Esophagus squamous epithelium (tissue), 5 donors: ENCODE results near the gene LYL1. TPM values are rescaled to one million over a fixed set of nuclear protein-coding genes. Genes with fewer than 3 reads are reported as not detected.

Experiments
- DNase-seq: peaks from one replicate; lab custom pipeline; 2025; lab: John Stamatoyannopoulos, UW
- H3K27ac ChIP-seq, 4 donors: fragments of 200-600 bp; sonication (generic); one replicate each; pipeline ENCODE4 v1.5.1; 2016 to 2019; ENCODE audit warnings: mild to moderate bottlenecking in 1 of 4
- H3K27me3 ChIP-seq, 4 donors: fragments of 200-600 bp; sonication (generic); 1 replicate in 3 of 4; 2 replicates in 1 of 4; pipeline versions ENCODE4 v1.5.1 to v1.6.0; 2017 to 2021; ENCODE audit warnings: antibody characterized with exemption in 1 of 4
- H3K36me3 ChIP-seq, 3 donors: fragments of 200-600 bp; sonication (generic); one replicate each; pipeline ENCODE4 v1.5.1; 2016 to 2019
- H3K4me1 ChIP-seq, 3 donors: fragments of 200-600 bp; sonication (generic); one replicate each; pipeline ENCODE4 v1.5.1; 2017 to 2019
- H3K4me3 ChIP-seq, 4 donors: fragments of 200-600 bp; sonication (generic); 1 replicate in 3 of 4; 2 replicates in 1 of 4; pipeline ENCODE4 v1.5.1; 2016 to 2019; ENCODE audit warnings: mild to moderate bottlenecking in 2 of 4, moderate library complexity in 1 of 4
- H3K9me3 ChIP-seq, 3 donors: fragments of 200-600 bp; sonication (generic); one replicate each; pipeline ENCODE4 v1.5.1; 2016 to 2019
- CTCF ChIP-seq, 6 experiments: fragments of 450-650 bp in 4 of 6; fragments of 200-600 bp in 2 of 6; sonication (generic) in 2 of 6; IDR thresholded peaks; one replicate each; pipeline ENCODE4 v1.5.1; 2016 to 2019; ENCODE audit warnings: antibody characterized with exemption in 6 of 6, mild to moderate bottlenecking in 4 of 6, moderate library complexity in 4 of 6
- POLR2A ChIP-seq, 4 donors: fragments of 450-650 bp; IDR thresholded peaks; one replicate each; pipeline ENCODE4 v1.6.1; 2017; ENCODE audit warnings: antibody characterized with exemption in 4 of 4, mild to moderate bottlenecking in 4 of 4, moderate library complexity in 3 of 4
- WGBS, 2 donors: methylation state at CpG; one replicate each; pipeline ENCODE4 v1.1.5; 2018; 5-methylcytosine and 5-hydroxymethylcytosine counted together
- intact Hi-C: fragments of 100-400 bp; cut with DNase I; formaldehyde crosslinking; loops from one replicate; pipeline ENCODE4 v1.15.0; 2022
- total RNA-seq, 4 donors: library from RNA; depleted of rRNA; stranded (reverse); fragments of >200 nt; gene quantifications; one replicate each; pipeline ENCODE4 v1.1.0, GENCODE V29; 2016
- donor health status: DM: yes; HTN: yes; CAD: no.

LYL1 gene
- total RNA-seq, 4 donors from 2014 or later, result 2.1 to 13.0 (median 3.9) TPM

DNA sequence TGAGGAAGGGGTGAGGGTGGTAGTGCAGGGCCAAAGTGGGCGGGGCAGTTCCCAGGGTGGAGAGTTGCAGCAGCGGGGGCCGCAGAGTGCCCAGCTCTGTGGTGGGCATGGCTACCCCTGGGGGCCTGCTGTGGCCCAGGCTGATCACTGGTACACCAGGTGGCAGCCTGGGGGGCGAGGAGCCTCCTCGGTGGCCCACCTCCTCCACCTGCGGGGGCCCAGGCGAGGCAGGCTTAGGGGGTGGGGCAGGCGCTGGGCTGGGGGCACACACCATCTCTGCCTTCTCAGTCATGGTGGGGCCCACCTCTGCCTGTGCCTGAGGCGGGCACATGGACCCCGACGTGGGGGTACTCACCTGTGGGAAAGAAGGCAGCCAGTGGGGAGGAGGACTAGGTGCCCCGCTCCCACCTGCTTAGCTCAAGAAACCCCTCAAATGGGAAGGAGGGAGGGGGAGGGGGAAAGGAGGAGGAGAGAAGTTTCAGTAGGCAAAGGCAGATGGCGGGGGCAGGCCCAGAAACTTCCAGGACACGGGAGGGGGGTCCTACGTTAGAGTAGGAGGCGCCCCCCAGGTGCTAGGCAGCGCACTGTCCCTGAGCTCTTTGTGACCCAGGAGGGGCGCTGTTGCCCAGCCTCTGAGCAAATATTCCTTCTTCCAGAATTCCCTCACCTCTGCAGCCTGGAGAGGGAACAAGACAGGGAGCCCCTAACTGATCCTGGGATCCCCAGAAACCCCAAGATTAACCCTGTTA, 1.6 kb downstream of the LYL1 start:
- no peak for DNase-seq
- TF ChIP-seq CTCF (IDR thresholded peaks at IDR 0.05) (peak in 5 of 6 experiments; percentile 15 to 42 (median 21)), POLR2A (IDR thresholded peaks at IDR 0.05) (no peak)
- Histone ChIP-seq H3K27me3 (peaks cover 0 to 9% (median 0%) of the 10 kb centered on the region in 4 donors), H3K27ac (peak overlapping the region; percentile 18 to 94 (median 92)), H3K4me3 (peak overlapping the region in 3 of 4 donors; percentile 48 to 65 (median 52)), H3K9me3 (no peaks in the 10 kb centered on the region), H3K4me1 (peaks cover 38 to 91% (median 48%) of the 10 kb centered on the region in 3 donors), H3K36me3 (peaks cover 0 to 19% (median 0%) of the 10 kb centered on the region in 3 donors)
- WGBS, 2 donors, result 68% methylated on average over 6 of the region's 18 CpGs; no CpG with 5 or more reads in 1 of the 2 donors
- intact Hi-C loops, result no loop called here

DNA sequence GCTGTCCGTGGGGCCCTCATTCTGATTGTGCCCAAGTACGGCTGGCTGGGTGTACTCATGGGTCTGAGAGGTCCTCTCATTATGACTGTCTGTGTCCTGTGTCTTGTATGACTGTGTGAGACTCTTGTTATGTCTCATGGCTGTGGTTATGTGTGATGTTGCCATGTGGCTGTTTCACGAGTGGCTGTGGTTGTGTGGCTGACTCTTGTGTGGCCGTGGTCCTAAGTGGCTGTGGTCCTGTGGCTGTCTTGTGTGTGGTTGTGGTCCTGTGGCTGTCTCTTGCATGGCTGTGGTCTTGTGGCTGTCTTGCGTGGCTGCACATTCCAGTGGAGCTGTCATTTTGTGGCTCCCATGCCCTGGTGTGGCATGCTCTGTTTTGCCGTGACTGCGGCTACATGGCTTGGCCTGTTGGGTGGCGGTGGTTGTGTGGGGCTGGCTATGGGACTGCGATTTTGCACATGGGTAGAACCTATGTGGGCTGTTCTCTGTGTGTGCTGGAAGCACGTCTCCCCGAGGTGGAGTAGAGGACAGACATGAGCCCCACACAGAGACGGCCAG, 2.5 kb downstream of the LYL1 start:
- H3K27me3 ChIP-seq, result peaks cover 0 to 9% (median 0%) of the 10 kb centered on the region in 4 donors
- WGBS, 2 donors, result 49% methylated on average over 3 to 5 of the region's 12 CpGs
- peak overlapping the region; percentile 75 to 94 (median 92) for H3K27ac ChIP-seq
- H3K4me3 ChIP-seq, result peak overlapping the region in 3 of 4 donors; percentile 44 to 62 (median 52)
- intact Hi-C loops, result no loop called here
- H3K9me3 ChIP-seq, result no peaks in the 10 kb centered on the region
- peaks cover 0 to 19% (median 0%) of the 10 kb centered on the region in 3 donors for H3K36me3 ChIP-seq
- DNase-seq, result no peak
- TF ChIP-seq CTCF (IDR thresholded peaks at IDR 0.05), result no peak
- TF ChIP-seq POLR2A (IDR thresholded peaks at IDR 0.05), result no peak
- H3K4me1 ChIP-seq, result peaks cover 40 to 100% (median 57%) of the 10 kb centered on the region in 3 donors

DNA sequence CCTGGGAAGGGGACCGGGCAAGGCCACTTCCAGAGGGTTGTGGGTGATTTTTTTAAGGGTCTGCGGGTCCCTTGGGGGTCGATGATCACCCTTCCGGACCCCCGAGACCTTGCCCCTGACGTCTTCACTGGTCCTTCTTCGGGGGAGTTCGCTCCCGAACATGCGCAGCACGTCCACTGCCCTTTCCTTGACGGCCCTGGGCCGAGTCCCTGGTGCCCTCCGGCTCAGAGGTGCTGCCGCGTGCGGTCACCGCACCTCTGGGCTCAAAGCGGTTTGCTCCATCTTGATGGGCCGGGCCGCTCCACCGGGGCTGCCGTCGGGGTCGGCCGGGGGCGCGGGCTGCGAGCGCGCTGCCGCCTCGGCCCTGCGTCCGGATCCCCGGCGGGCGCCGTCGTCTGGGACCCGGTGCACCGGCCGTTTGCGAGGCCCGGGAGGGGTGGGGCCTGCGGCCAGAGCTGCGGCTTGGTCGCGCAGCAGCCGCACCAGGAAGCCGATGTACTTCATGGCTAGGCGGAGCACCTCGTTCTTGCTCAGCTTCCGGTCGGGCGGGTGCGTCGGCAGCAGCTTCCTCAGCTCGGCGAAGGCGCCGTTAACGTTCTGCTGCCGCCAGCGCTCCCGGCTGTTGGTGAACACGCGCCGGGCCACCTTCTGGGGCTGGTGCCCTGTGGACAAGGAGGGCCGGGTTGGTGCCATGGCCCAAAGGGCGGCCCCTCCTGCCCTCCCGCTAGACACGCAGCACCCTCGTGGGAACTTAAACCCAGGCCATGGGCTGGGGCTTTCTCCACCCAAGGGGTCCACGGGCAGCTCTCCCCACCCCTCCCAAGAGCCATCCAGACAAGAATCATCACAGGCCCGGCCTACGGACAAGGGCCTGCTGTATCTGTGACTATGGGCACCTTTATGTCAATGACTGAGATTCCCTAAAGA, 3.3 kb downstream of the LYL1 start:
- 30 to 35% methylated on average over 4 to 10 of the region's 77 CpGs for WGBS, 2 donors
- Histone ChIP-seq H3K36me3 (peaks cover 0 to 22% (median 0%) of the 10 kb centered on the region in 3 donors), H3K9me3 (no peaks in the 10 kb centered on the region), H3K27me3 (peaks cover 0 to 9% (median 0%) of the 10 kb centered on the region in 4 donors), H3K4me1 (peaks cover 46 to 100% (median 62%) of the 10 kb centered on the region in 3 donors), H3K27ac (peak overlapping the region; percentile 75 to 94 (median 92)), H3K4me3 (peak overlapping the region; percentile 37 to 62 (median 48))
- intact Hi-C loops, result no loop called here
- TF ChIP-seq CTCF (IDR thresholded peaks at IDR 0.05) (no peak), POLR2A (IDR thresholded peaks at IDR 0.05) (peak in 2 of 4 donors; percentile 58 to 67)
- no peak for DNase-seq

DNA sequence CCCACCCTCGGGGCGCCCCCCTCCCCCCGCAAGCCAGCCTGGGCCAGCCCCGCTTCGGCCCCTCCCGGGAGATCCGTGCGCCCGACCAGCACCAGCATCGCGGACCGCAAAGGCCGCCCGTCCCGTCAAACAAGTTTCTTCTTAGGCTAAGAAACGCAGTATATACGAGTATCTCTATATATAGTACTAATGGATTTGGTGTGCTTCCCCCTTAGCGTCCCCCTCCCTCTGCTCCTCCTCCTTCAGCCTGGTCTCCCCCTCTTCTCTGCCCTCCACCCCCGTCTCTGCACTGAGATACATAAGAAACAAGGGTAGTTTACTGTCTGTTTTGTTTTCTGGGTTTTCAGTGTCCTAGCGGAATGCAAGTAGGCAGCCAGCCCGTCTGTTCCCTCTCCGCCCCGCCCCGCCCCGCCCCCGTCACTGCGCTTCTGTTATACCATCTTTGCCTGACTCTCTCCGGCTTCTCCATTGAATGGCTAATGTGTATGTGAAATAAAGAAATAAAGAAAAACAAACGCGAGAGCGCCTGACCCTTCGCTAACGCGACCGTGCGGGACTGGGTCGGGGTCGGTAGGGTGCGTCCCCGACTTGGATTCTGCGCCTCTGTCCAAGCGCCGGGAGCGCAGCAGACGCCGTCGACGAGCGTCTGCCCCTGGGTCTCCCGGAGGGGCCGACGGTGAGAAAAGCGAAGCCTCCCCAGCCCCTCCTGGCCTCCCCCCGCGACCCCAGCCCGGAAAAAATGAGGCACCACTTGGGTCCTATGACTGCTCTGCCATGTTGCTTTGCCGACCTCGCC, 4.2 kb downstream of the LYL1 start:
- H3K36me3 ChIP-seq, result peaks cover 0 to 26% (median 0%) of the 10 kb centered on the region in 3 donors
- intact Hi-C loops, result no loop called here
- H3K4me3 ChIP-seq, result peak overlapping the region; percentile 37 to 62 (median 48)
- H3K4me1 ChIP-seq, result peaks cover 52 to 100% (median 64%) of the 10 kb centered on the region in 3 donors
- H3K27me3 ChIP-seq, result peaks cover 0 to 9% (median 0%) of the 10 kb centered on the region in 4 donors
- 3 to 36% methylated on average over 10 to 14 of the region's 58 CpGs for WGBS, 2 donors
- DNase-seq, result no peak
- H3K27ac ChIP-seq, result peak overlapping the region; percentile 75 to 94 (median 92)
- no peaks in the 10 kb centered on the region for H3K9me3 ChIP-seq
- TF ChIP-seq POLR2A (IDR thresholded peaks at IDR 0.05) (no peak), CTCF (IDR thresholded peaks at IDR 0.05) (peak in 1 of 6 experiments; percentile 8)
